Thyroid gland (tissue), 4 donors: ENCODE data around the gene ZNF503.

Source experiments
- CTCF ChIP-seq, 6 experiments: fragments of 200-600 bp in 3 of 6; fragments of 450-650 bp in 3 of 6; sonication (generic) in 3 of 6; IDR thresholded peaks; one replicate each; pipeline ENCODE4 v1.5.1; 2016 to 2019; ENCODE audit warnings: antibody characterized with exemption in 6 of 6, mild to moderate bottlenecking in 2 of 6, inconsistent platforms in 1 of 6, moderate library complexity in 1 of 6
- POLR2A ChIP-seq, 2 donors: fragments of 450-650 bp; IDR thresholded peaks; one replicate each; pipeline ENCODE4 v1.6.1; 2017; ENCODE audit warnings: antibody characterized with exemption in 2 of 2, mild to moderate bottlenecking in 2 of 2, moderate library complexity in 1 of 2

DNA sequence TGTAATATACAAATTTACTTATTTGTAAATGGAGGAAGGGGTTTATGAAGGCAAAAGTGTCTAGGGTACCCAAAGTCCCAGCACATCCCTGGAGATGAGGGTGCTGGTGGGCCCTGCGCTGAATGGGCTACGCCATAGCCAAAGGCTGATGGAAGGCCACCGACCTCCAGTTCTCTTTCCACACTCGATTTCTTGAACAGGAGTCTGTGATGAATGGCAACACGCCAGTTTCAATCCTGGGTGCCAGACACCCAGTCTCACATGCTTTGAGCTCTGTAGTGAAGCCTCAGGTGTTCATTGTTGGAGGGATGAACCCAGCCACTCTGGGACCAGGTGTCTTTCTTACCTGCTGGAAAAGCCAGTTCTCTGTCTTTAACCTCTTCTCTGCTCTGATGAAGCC, 30.6 kb upstream of the ZNF503 start:
- TF ChIP-seq POLR2A (IDR thresholded peaks at IDR 0.05): no peak
- no peak for TF ChIP-seq CTCF (IDR thresholded peaks at IDR 0.05)
